ENCODE measurements around the gene GOT1.

The GOT1 gene

DNA sequence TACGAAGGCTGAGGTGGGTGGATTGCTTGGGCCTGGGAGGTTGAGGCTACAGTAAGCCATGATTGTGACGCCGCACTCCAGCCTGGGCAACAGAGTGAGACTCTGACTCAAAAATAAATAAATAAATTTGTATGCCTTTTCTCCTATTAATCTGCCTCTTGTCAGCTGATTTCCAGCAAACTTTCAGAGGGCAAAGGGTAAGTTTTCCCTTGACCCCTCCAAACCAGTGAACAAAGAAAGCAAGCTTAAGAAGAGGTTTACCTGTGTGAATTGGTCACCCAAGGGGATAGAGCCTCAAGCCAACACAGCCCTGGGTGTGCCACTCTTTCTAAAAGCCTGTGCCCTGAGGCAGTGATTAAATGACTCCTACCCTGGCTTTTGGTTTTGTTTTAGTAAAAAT lies 30.8 kb downstream of the GOT1 start:
- H3K4me3 ChIP-seq: no peak overlapping the region
- no peak overlapping the region for H3K27ac ChIP-seq
- H3K9me3 ChIP-seq (ENCODE audit: low read depth, low read length): no peaks in the 10 kb centered on the region
- H3K36me3 ChIP-seq (ENCODE audit: insufficient read depth, low read length): peaks cover 8% of the 10 kb centered on the region; the same call in 1 of the 2 replicates
- TF ChIP-seq POLR2AphosphoS5 (IDR thresholded peaks at IDR 0.05; ENCODE audit: borderline replicate concordance, low read depth, low read length) (no peak), FOXP2 (optimal IDR thresholded peaks at IDR 0.05; ENCODE audit: control extremely low read depth, extremely low read length, insufficient read depth) (no peak), EZH2 (IDR thresholded peaks at IDR 0.05) (no peak)
- no peak for DNase-seq (ENCODE audit: low read depth, low spot score)
- H3K9ac ChIP-seq (ENCODE audit: insufficient read length): no peak overlapping the region

DNA sequence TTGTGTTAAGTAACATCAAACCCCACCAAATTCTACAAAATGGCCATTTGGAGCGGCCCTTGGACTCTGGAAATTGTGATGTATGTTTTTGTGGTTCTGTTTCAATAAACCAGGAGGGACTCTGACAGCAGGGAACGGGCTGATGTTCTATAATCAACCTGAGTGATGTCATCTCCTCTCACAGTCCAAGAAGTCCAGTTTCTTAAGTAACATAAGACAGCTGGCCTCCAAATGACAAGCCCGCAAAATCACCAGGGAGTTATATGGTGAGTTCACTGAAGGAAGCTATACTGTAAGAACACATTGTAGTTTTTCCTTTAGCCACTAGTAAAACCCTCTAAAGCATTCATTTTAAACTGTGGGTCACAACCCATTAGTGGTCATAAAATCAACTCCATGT lies 34.0 kb downstream of the GOT1 start:
- Histone ChIP-seq H3K27ac (no peak overlapping the region), H3K9ac (ENCODE audit: insufficient read length) (no peak overlapping the region), H3K9me3 (ENCODE audit: low read depth, low read length) (no peaks in the 10 kb centered on the region), H3K4me3 (no peak overlapping the region), H3K36me3 (ENCODE audit: insufficient read depth, low read length) (no peaks in the 10 kb centered on the region; the same call in 1 of the 2 replicates)
- TF ChIP-seq EZH2 (IDR thresholded peaks at IDR 0.05) (no peak), FOXP2 (optimal IDR thresholded peaks at IDR 0.05; ENCODE audit: control extremely low read depth, extremely low read length, insufficient read depth) (no peak), POLR2AphosphoS5 (IDR thresholded peaks at IDR 0.05; ENCODE audit: borderline replicate concordance, low read depth, low read length) (no peak)
- DNase-seq (ENCODE audit: low read depth, low spot score): no peak

DNA sequence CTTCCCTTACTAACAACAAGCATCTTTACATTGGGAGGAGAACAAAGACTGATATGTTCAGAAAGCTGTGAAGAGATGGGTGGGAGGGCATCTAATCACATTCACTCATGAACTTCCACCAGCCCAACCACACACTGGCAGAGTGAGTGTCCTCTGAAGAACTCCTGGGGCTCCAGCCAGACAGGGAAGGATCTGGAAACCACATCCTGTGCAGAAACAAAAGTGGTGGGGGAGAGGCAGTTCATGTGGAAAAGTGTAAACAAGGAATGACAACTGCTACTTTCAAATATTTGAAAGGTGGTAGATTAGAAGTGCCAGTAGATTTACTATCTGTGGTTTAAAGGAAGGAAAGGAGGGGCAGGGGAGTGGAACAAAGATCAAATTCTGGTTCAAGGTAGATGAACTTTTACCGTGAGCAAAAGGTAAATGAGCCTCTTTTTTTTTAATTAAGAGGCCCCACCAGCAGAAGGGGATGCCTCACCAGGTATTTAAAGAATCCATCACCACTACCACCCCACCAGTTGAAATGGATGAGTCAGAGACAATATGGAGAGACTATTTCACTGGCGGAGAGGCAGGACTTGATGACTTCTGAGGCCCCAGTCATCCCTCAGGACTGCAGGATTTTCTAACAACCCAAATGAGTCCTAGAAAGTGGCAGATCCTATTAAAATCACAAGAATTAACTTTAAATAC lies 34.5 kb downstream of the GOT1 start:
- no peak for TF ChIP-seq FOXP2 (optimal IDR thresholded peaks at IDR 0.05; ENCODE audit: control extremely low read depth, extremely low read length, insufficient read depth)
- TF ChIP-seq EZH2 (IDR thresholded peaks at IDR 0.05): no peak
- no peak for TF ChIP-seq POLR2AphosphoS5 (IDR thresholded peaks at IDR 0.05; ENCODE audit: borderline replicate concordance, low read depth, low read length)
- no peak for DNase-seq (ENCODE audit: low read depth, low spot score)
- Histone ChIP-seq H3K9ac (ENCODE audit: insufficient read length) (no peak overlapping the region), H3K9me3 (ENCODE audit: low read depth, low read length) (no peaks in the 10 kb centered on the region), H3K36me3 (ENCODE audit: insufficient read depth, low read length) (no peaks in the 10 kb centered on the region; the same call in 1 of the 2 replicates), H3K27ac (no peak overlapping the region), H3K4me3 (no peak overlapping the region)

- Histone ChIP-seq H3K36me3 (ENCODE audit: insufficient read depth, low read length) (no peaks in the 10 kb centered on the region; the same call in 1 of the 2 replicates), H3K9me3 (ENCODE audit: low read depth, low read length) (no peaks in the 10 kb centered on the region), H3K4me3 (no peak overlapping the region), H3K9ac (ENCODE audit: insufficient read length) (no peak overlapping the region), H3K27ac (no peak overlapping the region)
- TF ChIP-seq POLR2AphosphoS5 (IDR thresholded peaks at IDR 0.05; ENCODE audit: borderline replicate concordance, low read depth, low read length): no peak
- no peak for TF ChIP-seq EZH2 (IDR thresholded peaks at IDR 0.05)
- TF ChIP-seq FOXP2 (optimal IDR thresholded peaks at IDR 0.05; ENCODE audit: control extremely low read depth, extremely low read length, insufficient read depth): no peak
- no peak for DNase-seq (ENCODE audit: low read depth, low spot score)
These were observed 35.5 kb downstream of the GOT1 start for GRCh38 chr10:99394761-99395386.

- no peaks in the 10 kb centered on the region for H3K9me3 ChIP-seq (ENCODE audit: low read depth, low read length)
- TF ChIP-seq FOXP2 (optimal IDR thresholded peaks at IDR 0.05; ENCODE audit: control extremely low read depth, extremely low read length, insufficient read depth): no peak
- no peak for TF ChIP-seq POLR2AphosphoS5 (IDR thresholded peaks at IDR 0.05; ENCODE audit: borderline replicate concordance, low read depth, low read length)
- TF ChIP-seq EZH2 (IDR thresholded peaks at IDR 0.05): no peak
- no peak overlapping the region for H3K27ac ChIP-seq
- no peak overlapping the region for H3K4me3 ChIP-seq
- no peak overlapping the region for H3K9ac ChIP-seq (ENCODE audit: insufficient read length)
- DNase-seq (ENCODE audit: low read depth, low spot score): no peak
- H3K36me3 ChIP-seq (ENCODE audit: insufficient read depth, low read length): no peaks in the 10 kb centered on the region; the same call in 1 of the 2 replicates
These were observed 36.2 kb downstream of the GOT1 start for GRCh38 chr10:99394256-99394655.

DNA sequence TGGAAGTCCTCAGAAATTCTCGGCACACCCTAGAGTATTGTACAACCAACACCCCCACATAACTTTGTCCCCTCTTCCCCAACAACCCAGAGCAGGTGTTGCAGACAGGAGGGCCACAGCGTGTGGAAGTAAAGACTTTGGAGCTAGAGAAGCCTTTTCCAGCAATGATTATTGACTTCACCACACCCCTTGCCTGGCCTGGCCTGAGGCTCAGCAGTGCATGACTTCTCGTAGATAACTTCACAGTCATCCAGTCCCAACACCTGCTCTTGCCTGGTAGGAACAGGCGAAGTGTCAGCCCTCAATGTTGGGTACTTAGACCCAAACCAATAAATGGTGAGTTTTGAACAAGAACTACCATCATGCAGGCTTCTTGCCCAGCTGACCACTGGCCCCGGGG lies 36.7 kb downstream of the GOT1 start:
- DNase-seq (ENCODE audit: low read depth, low spot score): no peak
- no peak overlapping the region for H3K9ac ChIP-seq (ENCODE audit: insufficient read length)
- H3K4me3 ChIP-seq: no peak overlapping the region
- H3K27ac ChIP-seq: no peak overlapping the region
- TF ChIP-seq POLR2AphosphoS5 (IDR thresholded peaks at IDR 0.05; ENCODE audit: borderline replicate concordance, low read depth, low read length) (no peak), EZH2 (IDR thresholded peaks at IDR 0.05) (no peak), FOXP2 (optimal IDR thresholded peaks at IDR 0.05; ENCODE audit: control extremely low read depth, extremely low read length, insufficient read depth) (no peak)
- H3K9me3 ChIP-seq (ENCODE audit: low read depth, low read length): no peaks in the 10 kb centered on the region
- no peaks in the 10 kb centered on the region; the same call in 1 of the 2 replicates for H3K36me3 ChIP-seq (ENCODE audit: insufficient read depth, low read length)

GRCh38 chr10:99393036-99393435 lies 37.4 kb downstream of the GOT1 start:
- TF ChIP-seq POLR2AphosphoS5 (IDR thresholded peaks at IDR 0.05; ENCODE audit: borderline replicate concordance, low read depth, low read length) (no peak), EZH2 (IDR thresholded peaks at IDR 0.05) (no peak), FOXP2 (optimal IDR thresholded peaks at IDR 0.05; ENCODE audit: control extremely low read depth, extremely low read length, insufficient read depth) (no peak)
- Histone ChIP-seq H3K4me3 (no peak overlapping the region), H3K36me3 (ENCODE audit: insufficient read depth, low read length) (no peaks in the 10 kb centered on the region)

GRCh38 chr10:99391346-99391745 lies 39.1 kb downstream of the GOT1 start:
- TF ChIP-seq FOXP2 (optimal IDR thresholded peaks at IDR 0.05; ENCODE audit: control extremely low read depth, extremely low read length, insufficient read depth) (no peak), EZH2 (IDR thresholded peaks at IDR 0.05) (no peak), POLR2AphosphoS5 (IDR thresholded peaks at IDR 0.05; ENCODE audit: borderline replicate concordance, low read depth, low read length) (no peak)
- no peak overlapping the region for H3K4me3 ChIP-seq
- no peaks in the 10 kb centered on the region for H3K9me3 ChIP-seq (ENCODE audit: low read depth, low read length)
- no peak overlapping the region for H3K9ac ChIP-seq (ENCODE audit: insufficient read length)
- H3K27ac ChIP-seq: no peak overlapping the region
- DNase-seq (ENCODE audit: low read depth, low spot score): no peak
- H3K36me3 ChIP-seq (ENCODE audit: insufficient read depth, low read length): no peaks in the 10 kb centered on the region

More at GRCh38 chr10:99393036-99393435, 37.4 kb downstream of the GOT1 start:
- Histone ChIP-seq H3K27ac (no peak overlapping the region), H3K9ac (ENCODE audit: insufficient read length) (no peak overlapping the region), H3K9me3 (ENCODE audit: low read depth, low read length) (no peaks in the 10 kb centered on the region)
- no peak for DNase-seq (ENCODE audit: low read depth, low spot score)

All from SK-N-MC (cell line).